ENCODE data around the gene FFAR3. TPM values are rescaled to one million over a fixed set of nuclear protein-coding genes. Genes with fewer than 3 reads are reported as not detected.

Gene FFAR3
- total and polyA plus RNA-seq, 2 of the 13 experiments (the other 11 are each of a cell fraction or from before 2014, with no cell fraction given): not detected

- H4K20me1 ChIP-seq (ENCODE audit: insufficient read depth, low read length): no peaks in the 10 kb centered on the region
- H3K79me2 ChIP-seq (ENCODE audit: insufficient read depth, low read length): no peaks in the 10 kb centered on the region
- no peak overlapping the region for H3K27ac ChIP-seq (ENCODE audit: extremely low read length, insufficient read depth, low read length)
- in situ Hi-C loops (cut with HindIII; ENCODE audit: extremely low pct_ligation_motif_present, low pct_unique_long_range_greater_than_20kb): no loop called here
- CTCF ChIA-PET (ENCODE audit: low intra/inter-chr PET ratio, low total read pairs): no interaction called here
- ATAC-seq (no peak), FAIRE-seq (no peak), DNase-seq (ENCODE audit: low spot score) (no peak)
- H3K27me3 ChIP-seq (ENCODE audit: control insufficient read depth in 1 of 2, insufficient read depth in 2 of 2, low read length in 2 of 2): no peaks in the 10 kb centered on the region
- no peak overlapping the region for H3K9ac ChIP-seq (ENCODE audit: insufficient read depth, low read depth, low read length)
- POLR2A ChIA-PET: no interaction called here
- peaks cover 99% of the 10 kb centered on the region for H3K4me1 ChIP-seq (ENCODE audit: insufficient read depth, low read length)
- intact Hi-C loops (cut with micrococcal nuclease; ENCODE audit: unreplicated experiment): no loop called here
- H3K9me3 ChIP-seq (ENCODE audit: low read length): no peaks in the 10 kb centered on the region
- no peak for TF ChIP-seq ZNF24 (IDR thresholded peaks at IDR 0.05)
- no peak for TF ChIP-seq RARA (CRISPR knock-in tag; IDR thresholded peaks at IDR 0.05)
- TF ChIP-seq SP4 (CRISPR knock-in tag; IDR thresholded peaks at IDR 0.05): no peak
- TF ChIP-seq PATZ1 (CRISPR knock-in tag; IDR thresholded peaks at IDR 0.05): no peak
- no peak for TF ChIP-seq IKZF4 (CRISPR knock-in tag; IDR thresholded peaks at IDR 0.05; ENCODE audit: borderline replicate concordance, low read depth, not compliant biosample characterization)
- no peak for TF ChIP-seq YEATS4 (CRISPR knock-in tag; IDR thresholded peaks at IDR 0.05; ENCODE audit: borderline replicate concordance)
- TF ChIP-seq MED8 (CRISPR knock-in tag; IDR thresholded peaks at IDR 0.05; ENCODE audit: insufficient replicate concordance): no peak
- TF ChIP-seq DBP (CRISPR knock-in tag; IDR thresholded peaks at IDR 0.05; ENCODE audit: not compliant biosample characterization): no peak
- no peak for TF ChIP-seq GABPA (IDR thresholded peaks at IDR 0.05; ENCODE audit: low read depth, low read length)
- no peak for TF ChIP-seq GABPA (CRISPR knock-in tag; IDR thresholded peaks at IDR 0.05; ENCODE audit: low read depth)
- no peak overlapping the region for H3K4me2 ChIP-seq (ENCODE audit: low read depth, low read length)
- BruUV-seq (replicated peaks): no TSS peak
- H3K36me3 ChIP-seq (replicated peaks in 1 of 2; ENCODE audit: control insufficient read depth in 1 of 2, insufficient read depth in 2 of 2, low read length in 2 of 2): no peaks in the 10 kb centered on the region
- no peak overlapping the region for H2AFZ ChIP-seq (ENCODE audit: low read length)
- 86% methylated on average over 6 of the region's 7 CpGs for WGBS (ENCODE audit: low lambda C conversion rate)
- H3K4me3 ChIP-seq (replicated peaks in 1 of 3; ENCODE audit: insufficient read depth in 1 of 3, low read depth in 2 of 3, low read length in 3 of 3): no peak overlapping the region
Measured at GRCh38 chr19:35313587-35313986, 44.7 kb upstream of the FFAR3 start.
